HEK293 (cell line): ENCODE measurements around the gene COG6.

Experiments
- BCL6B ChIP-seq: fragments of 450-650 bp; formaldehyde crosslinking; IDR thresholded peaks from 2 replicates; pipeline ENCODE4 v1.5.1; 2017; ENCODE audit warnings: missing biosample characterization, missing genetic modification characterization
- GLIS2 ChIP-seq: fragments of 450-650 bp; formaldehyde crosslinking; IDR thresholded peaks from 2 replicates; pipeline ENCODE4 v1.5.1; 2016; ENCODE audit warnings: missing biosample characterization, missing genetic modification characterization
- INSM2 ChIP-seq: fragments of 450-650 bp; formaldehyde crosslinking; IDR thresholded peaks from 2 replicates; pipeline ENCODE4 v1.5.1; 2016; ENCODE audit warnings: missing biosample characterization, missing genetic modification characterization
- KLF16 ChIP-seq: fragments of 450-650 bp; formaldehyde crosslinking; IDR thresholded peaks from 2 replicates; pipeline ENCODE4 v1.5.1; 2017; ENCODE audit warnings: missing biosample characterization, missing genetic modification characterization
- SCRT1 ChIP-seq: fragments of 450-650 bp; formaldehyde crosslinking; IDR thresholded peaks from 2 replicates; pipeline ENCODE4 v1.5.1; 2016; ENCODE audit warnings: missing biosample characterization, missing genetic modification characterization, borderline replicate concordance
- SP7 ChIP-seq: fragments of 450-650 bp; formaldehyde crosslinking; IDR thresholded peaks from 2 replicates; pipeline ENCODE4 v1.5.1; 2016; ENCODE audit warnings: missing biosample characterization, missing genetic modification characterization
- TSHZ1 ChIP-seq: fragments of 450-650 bp; formaldehyde crosslinking; IDR thresholded peaks from 2 replicates; pipeline ENCODE4 v1.5.1; 2016; ENCODE audit warnings: missing biosample characterization, missing genetic modification characterization, borderline replicate concordance
- ZBTB21 ChIP-seq: fragments of 450-650 bp; formaldehyde crosslinking; IDR thresholded peaks from 2 replicates; pipeline ENCODE4 v1.5.1; 2017; ENCODE audit warnings: missing biosample characterization, missing genetic modification characterization
- ZNF155 ChIP-seq: fragments of 450-650 bp; formaldehyde crosslinking; IDR thresholded peaks from 2 replicates; pipeline ENCODE4 v1.5.1; 2016; ENCODE audit warnings: missing biosample characterization, missing genetic modification characterization
- ZNF23 ChIP-seq: fragments of 450-650 bp; formaldehyde crosslinking; IDR thresholded peaks from 2 replicates; pipeline ENCODE4 v1.5.1; 2016; ENCODE audit warnings: missing biosample characterization, missing genetic modification characterization, borderline replicate concordance
- ZNF324 ChIP-seq: fragments of 450-650 bp; formaldehyde crosslinking; IDR thresholded peaks from 2 replicates; pipeline ENCODE4 v1.5.1; 2016; ENCODE audit warnings: missing biosample characterization, missing genetic modification characterization
- ZNF398 ChIP-seq: fragments of 450-650 bp; formaldehyde crosslinking; IDR thresholded peaks from 2 replicates; pipeline ENCODE4 v1.5.1; 2017; ENCODE audit warnings: missing biosample characterization, missing genetic modification characterization
- ZNF433 ChIP-seq: fragments of 450-650 bp; formaldehyde crosslinking; IDR thresholded peaks from 2 replicates; pipeline ENCODE4 v1.5.1; 2016; ENCODE audit warnings: missing biosample characterization, missing genetic modification characterization, low read depth
- ZNF555 ChIP-seq: fragments of 450-650 bp; formaldehyde crosslinking; conservative IDR thresholded peaks from 2 replicates; pipeline ENCODE4 v1.5.1; 2017; ENCODE audit warnings: missing biosample characterization, mild to moderate bottlenecking, missing genetic modification characterization, inconsistent platforms
- ZNF561 ChIP-seq: fragments of 450-650 bp; IDR thresholded peaks from 2 replicates; pipeline ENCODE4 v1.5.1; 2018; ENCODE audit warnings: missing biosample characterization, missing genetic modification characterization, borderline replicate concordance
- ZNF600 ChIP-seq: fragments of 450-650 bp; formaldehyde crosslinking; IDR thresholded peaks from 2 replicates; pipeline ENCODE4 v1.5.1; 2016; ENCODE audit warnings: missing biosample characterization, missing genetic modification characterization
- ZNF626 ChIP-seq: fragments of 450-650 bp; sonication (Bioruptor Pico); formaldehyde crosslinking; IDR thresholded peaks from 2 replicates; pipeline ENCODE4 v1.5.1; 2018; ENCODE audit warnings: missing biosample characterization, missing genetic modification characterization, inconsistent platforms
- ZNF654 ChIP-seq: fragments of 450-650 bp; formaldehyde crosslinking; IDR thresholded peaks from 2 replicates; pipeline ENCODE4 v1.5.1; 2016; ENCODE audit warnings: low read depth, missing biosample characterization, missing genetic modification characterization
- ZNF670 ChIP-seq: fragments of 450-650 bp; formaldehyde crosslinking; IDR thresholded peaks from 2 replicates; pipeline ENCODE4 v1.5.1; 2016; ENCODE audit warnings: missing biosample characterization, missing genetic modification characterization, low read depth
- ZNF707 ChIP-seq: fragments of 450-650 bp; formaldehyde crosslinking; IDR thresholded peaks from 2 replicates; pipeline ENCODE4 v1.5.1; 2016; ENCODE audit warnings: missing biosample characterization, missing genetic modification characterization
- ZSCAN30 ChIP-seq: fragments of 450-650 bp; IDR thresholded peaks from 2 replicates; pipeline ENCODE4 v1.5.1; 2018; ENCODE audit warnings: missing biosample characterization, mild to moderate bottlenecking, missing genetic modification characterization, moderate library complexity
- ZXDB ChIP-seq: fragments of 450-650 bp; formaldehyde crosslinking; IDR thresholded peaks from 2 replicates; pipeline ENCODE4 v1.5.1; 2016; ENCODE audit warnings: missing biosample characterization, missing genetic modification characterization
- TF ChIP-seq, protein P1 (sequence below): fragments of 450-650 bp; formaldehyde crosslinking; IDR thresholded peaks from 2 replicates; pipeline ENCODE4 v1.5.1; 2016; ENCODE audit warnings: missing biosample characterization, missing genetic modification characterization, borderline replicate concordance

COG6 gene

GRCh38 chr13:39655569-39656324 is at the start of gene COG6 (continued):
- TF ChIP-seq ZNF398 (tag by site-specific recombination) (no peak), ZNF707 (tag by site-specific recombination) (no peak), TSHZ1 (tag by site-specific recombination) (0 out of 2 replicates have a peak, but pooled peaks have one; percentile 24), INSM2 (tag by site-specific recombination) (peak; percentile 20; the same call in 1 of the 2 replicates), GLIS2 (tag by site-specific recombination) (peak; percentile 83), ZNF626 (tag by site-specific recombination) (no peak), SCRT1 (tag by site-specific recombination) (peak; percentile 47; the same call in 1 of the 2 replicates), ZNF555 (tag by site-specific recombination) (no peak), BCL6B (no peak), KLF16 (tag by site-specific recombination) (peak; percentile 69), ZNF433 (no peak), ZNF654 (tag by site-specific recombination) (no peak), ZNF561 (tag by site-specific recombination) (peak; percentile 44; the same call in 1 of the 2 replicates), SP7 (tag by site-specific recombination) (peak; percentile 42; the same call in 1 of the 2 replicates), ZXDB (peak; percentile 39; the same call in 1 of the 2 replicates), ZSCAN30 (0 out of 2 replicates have a peak, but pooled peaks have one; percentile 31), ZNF600 (tag by site-specific recombination) (peak; percentile 72), ZNF23 (no peak), ZNF324 (no peak), ZBTB21 (tag by site-specific recombination) (no peak), ZNF670 (tag by site-specific recombination) (no peak), ZNF155 (tag by site-specific recombination) (no peak)
- TF ChIP-seq, protein P1, sequence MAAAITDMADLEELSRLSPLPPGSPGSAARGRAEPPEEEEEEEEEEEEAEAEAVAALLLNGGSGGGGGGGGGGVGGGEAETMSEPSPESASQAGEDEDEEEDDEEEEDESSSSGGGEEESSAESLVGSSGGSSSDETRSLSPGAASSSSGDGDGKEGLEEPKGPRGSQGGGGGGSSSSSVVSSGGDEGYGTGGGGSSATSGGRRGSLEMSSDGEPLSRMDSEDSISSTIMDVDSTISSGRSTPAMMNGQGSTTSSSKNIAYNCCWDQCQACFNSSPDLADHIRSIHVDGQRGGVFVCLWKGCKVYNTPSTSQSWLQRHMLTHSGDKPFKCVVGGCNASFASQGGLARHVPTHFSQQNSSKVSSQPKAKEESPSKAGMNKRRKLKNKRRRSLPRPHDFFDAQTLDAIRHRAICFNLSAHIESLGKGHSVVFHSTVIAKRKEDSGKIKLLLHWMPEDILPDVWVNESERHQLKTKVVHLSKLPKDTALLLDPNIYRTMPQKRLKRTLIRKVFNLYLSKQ (tag by site-specific recombination) = no peak
